GM20000 (cell line): ENCODE results near the gene C21orf91.

Experiments
- DNase-seq: peaks from one replicate; pipeline ENCODE4 v3.0.0; 2012; ENCODE audit warnings: low spot score
- CTCF ChIP-seq: IDR thresholded peaks from 2 replicates; pipeline ENCODE4 v1.5.1; 2012; ENCODE audit warnings: mild to moderate bottlenecking, control low read depth; ENCODE audit errors: extremely low read depth, missing control alignments

C21orf91 gene

GRCh38 chr21:17819114-17819876 lies at the start of gene C21orf91:
TSS of gene C21orf91 (minus strand) at chr21:17819356. CDS start at chr21:17818318, 1,038 bp downstream.
- TF ChIP-seq CTCF: no peak
- peak; percentile 92 for DNase-seq

- no peak for DNase-seq
- TF ChIP-seq CTCF: no peak
Observed at GRCh38 chr21:17866590-17866989, 47.4 kb upstream of the C21orf91 start.

- no peak for TF ChIP-seq CTCF
Observed at GRCh38 chr21:17859661-17860060, 40.5 kb upstream of the C21orf91 start.

GRCh38 chr21:17858747-17859146 lies 39.6 kb upstream of the C21orf91 start:
- no peak for DNase-seq
- no peak for TF ChIP-seq CTCF

More at GRCh38 chr21:17859661-17860060, 40.5 kb upstream of the C21orf91 start:
- no peak for DNase-seq

- DNase-seq: no peak
- TF ChIP-seq CTCF: no peak
Observed at GRCh38 chr21:17854745-17855144, 35.6 kb upstream of the C21orf91 start.

- no peak for DNase-seq
- no peak for TF ChIP-seq CTCF
Observed at GRCh38 chr21:17853393-17854275, 34.5 kb upstream of the C21orf91 start.

GRCh38 chr21:17848228-17848627 lies 29.1 kb upstream of the C21orf91 start:
- no peak for TF ChIP-seq CTCF
- peak; percentile 62 for DNase-seq
